GM19468 (cell line): ENCODE results near the gene LDAF1.
"Not testable (repeated sequence)": the region's sequence is repeated elsewhere in the genome, so short reads cannot be mapped to it uniquely, and the experiment has no call there.

Experiments used
- ATAC-seq: cut with Tn5 transposase; IDR thresholded peaks from one replicate; pipeline ENCODE4 v1.9.1; 2021; ENCODE audit warnings: mild to moderate bottlenecking, moderate library complexity, moderate number of reproducible peaks; ENCODE audit not compliant: unreplicated experiment; ENCODE audit errors: extremely low read depth

The LDAF1 gene

GRCh38 chr16:21190599-21190998 lies 32.1 kb downstream of the LDAF1 start:
- ATAC-seq = no peak

DNA sequence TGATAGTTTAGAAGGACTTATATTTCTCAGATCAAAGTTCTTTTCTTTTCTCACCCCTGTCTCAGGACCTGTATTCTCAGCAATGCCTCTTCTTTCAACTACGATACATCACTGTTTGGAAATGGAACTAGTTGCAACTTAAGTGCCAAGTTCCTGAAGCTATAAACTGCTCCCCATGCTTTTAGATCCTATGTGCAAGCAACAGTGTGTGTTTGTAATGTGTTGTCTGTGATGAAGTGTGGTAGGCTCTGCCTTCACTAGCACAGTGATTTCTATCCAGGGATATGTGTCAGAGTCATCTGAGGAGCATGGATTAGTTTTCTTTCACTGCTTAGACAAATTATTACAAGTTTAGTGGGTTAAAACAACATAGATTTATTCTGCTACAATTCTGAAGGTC lies 34.5 kb downstream of the LDAF1 start:
- ATAC-seq = no peak

DNA sequence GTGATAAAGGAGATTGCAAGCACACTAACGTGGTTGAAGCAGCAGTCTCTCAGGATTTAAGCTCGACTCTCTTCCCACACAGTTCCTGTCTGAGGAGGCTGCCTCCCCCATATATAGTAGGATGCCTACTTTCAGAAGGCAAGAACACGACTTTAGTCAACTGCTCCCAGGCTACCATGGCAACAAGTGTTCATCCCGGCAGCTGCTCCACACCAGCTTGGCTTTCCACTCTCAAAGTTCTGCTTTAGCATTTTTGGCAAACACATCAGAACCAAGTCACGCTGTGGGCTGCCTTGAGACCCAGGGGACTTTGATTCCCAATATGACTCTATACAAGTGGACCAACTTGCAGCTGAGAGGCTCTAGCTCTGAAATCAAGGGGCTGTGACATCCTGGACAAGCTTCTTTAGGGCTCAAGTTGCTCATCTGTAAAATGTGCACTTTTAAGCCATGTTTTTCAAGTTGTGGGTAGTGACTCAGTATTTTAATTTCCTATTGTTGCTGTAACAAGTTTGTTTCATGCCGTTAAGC lies 36.4 kb downstream of the LDAF1 start:
- no peak for ATAC-seq

GRCh38 chr16:21195330-21195729 lies 36.9 kb downstream of the LDAF1 start:
- not testable (repeated sequence) for ATAC-seq

GRCh38 chr16:21197112-21197511 lies 38.6 kb downstream of the LDAF1 start:
- no peak for ATAC-seq

DNA sequence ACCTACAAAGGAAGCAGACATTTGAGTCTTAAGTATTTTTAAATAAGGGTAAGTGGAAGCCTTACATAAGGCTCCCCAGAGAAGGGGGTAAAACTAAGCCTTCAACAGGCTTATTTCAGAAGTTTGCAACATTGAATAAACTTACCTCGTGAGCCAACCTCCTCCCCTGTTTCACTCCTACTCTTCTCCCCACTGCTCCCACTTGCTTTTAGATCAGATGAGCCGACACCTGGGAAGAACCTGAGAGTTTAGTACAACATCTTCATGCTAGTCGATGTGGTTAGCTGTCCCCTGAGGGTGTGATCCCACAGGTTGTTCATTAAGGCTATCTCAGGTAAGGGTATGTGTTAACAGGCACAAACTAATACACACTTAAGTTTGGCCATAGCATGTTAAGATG lies 39.1 kb downstream of the LDAF1 start:
- ATAC-seq = no peak

DNA sequence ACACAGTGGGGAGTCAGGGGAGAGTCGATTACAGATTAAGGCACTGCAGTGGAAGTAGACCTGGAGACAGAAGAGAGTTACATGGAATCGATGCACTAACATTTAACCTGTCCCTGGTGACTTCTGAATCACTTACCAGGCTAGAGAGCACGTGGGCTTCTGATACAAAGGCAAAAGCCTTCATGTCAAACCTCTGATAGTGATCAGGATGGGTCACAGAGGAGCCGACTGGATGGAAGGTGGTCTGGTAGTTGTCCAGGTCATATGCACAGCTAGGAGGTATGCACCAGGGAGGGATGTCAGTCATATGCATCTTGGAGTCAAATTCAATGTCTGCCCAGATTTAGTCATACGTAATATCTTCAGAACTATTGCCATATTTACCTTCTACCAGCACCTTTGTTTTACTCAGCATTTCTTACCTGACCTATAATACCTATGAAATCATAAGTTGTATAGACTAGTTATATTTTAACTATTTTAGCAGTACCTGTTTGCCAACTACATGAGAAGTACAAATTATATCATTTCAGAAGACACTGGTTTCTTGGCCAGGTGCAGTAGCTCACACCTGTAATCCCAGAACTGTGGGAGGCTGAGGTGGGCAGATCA lies 41.2 kb downstream of the LDAF1 start:
- no peak for ATAC-seq

DNA sequence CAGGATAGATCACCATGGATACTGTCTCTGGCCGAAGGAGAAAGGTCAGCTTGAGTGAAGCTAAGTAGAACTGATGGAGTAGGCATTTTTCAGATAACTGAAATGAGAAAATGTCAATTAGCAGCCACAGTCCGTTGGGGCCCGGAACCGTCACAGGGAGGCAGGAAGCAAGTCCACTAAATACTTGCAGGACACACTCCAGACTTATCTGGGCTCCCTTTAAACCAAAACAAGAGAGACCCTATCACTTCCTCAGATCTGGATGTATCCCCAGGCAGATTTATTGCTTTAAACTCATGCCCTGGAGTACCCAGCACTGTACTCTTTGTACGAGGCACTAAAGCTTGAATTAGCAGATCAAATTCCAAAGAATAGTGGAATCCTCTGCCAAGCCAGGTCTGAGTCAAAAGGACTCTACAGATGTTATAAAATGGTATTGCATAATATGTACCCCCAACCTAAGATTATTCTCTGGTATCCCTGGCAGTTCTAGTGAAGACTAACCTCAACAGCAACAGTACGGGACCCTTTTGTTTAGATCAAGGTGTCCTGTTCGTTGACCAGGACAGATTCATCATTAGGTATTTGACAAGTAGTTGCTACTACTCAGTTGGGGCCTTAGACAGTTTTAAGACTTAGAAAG lies 44.8 kb downstream of the LDAF1 start:
- no peak for ATAC-seq

GRCh38 chr16:21205303-21205702 lies 46.8 kb downstream of the LDAF1 start:
- no peak for ATAC-seq

DNA sequence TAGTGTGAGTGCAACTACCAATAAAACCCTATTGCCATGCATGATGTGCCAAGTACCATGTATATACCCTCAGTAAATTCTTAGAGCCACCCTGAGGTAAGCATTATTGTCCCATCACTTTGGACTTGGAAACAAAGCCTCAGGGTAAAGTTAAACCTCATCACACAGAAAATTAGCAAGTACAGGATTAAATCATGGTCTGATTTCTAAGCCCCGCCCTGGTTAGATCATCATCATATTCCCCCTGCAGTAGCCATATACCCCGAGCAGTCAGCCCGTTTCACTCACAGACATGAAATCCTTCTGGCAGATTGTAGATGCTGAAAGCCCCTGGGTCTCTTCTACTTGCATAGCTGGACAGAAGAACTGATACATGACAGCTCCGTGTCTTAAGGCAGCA lies 48.1 kb downstream of the LDAF1 start:
- no peak for ATAC-seq

- no peak for ATAC-seq
Observed at GRCh38 chr16:21208446-21209230, 50.2 kb downstream of the LDAF1 start.

- ATAC-seq = no peak
Observed at GRCh38 chr16:21211486-21211885, 53.0 kb downstream of the LDAF1 start, which contains the start of gene ZP2. TSS of gene ZP2 (minus strand) at chr16:21211574. CDS start at chr16:21211547, 27 bp downstream.

GRCh38 chr16:21214086-21214485 lies 55.6 kb downstream of the LDAF1 start:
- no peak for ATAC-seq

GRCh38 chr16:21217121-21217520 lies 58.6 kb downstream of the LDAF1 start:
- no peak for ATAC-seq

DNA sequence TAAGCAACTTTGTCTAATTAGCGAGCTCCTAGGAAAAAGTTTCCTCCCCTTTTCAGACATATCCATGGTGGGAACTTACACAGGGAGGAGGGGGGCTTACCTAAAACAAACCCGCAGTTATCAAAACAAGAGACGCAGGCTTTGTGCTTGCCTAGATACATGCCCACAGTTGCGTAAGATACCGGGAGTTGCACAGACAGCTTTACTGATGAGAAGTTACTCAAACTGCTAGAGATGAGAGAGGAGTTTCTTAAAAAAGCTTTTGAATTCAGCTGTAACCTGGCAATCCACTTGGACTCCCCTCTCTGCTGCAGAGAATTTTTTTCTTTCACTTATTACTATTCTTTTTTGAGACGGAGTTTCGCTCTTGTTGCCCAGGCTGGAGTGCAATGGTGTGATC lies 59.7 kb downstream of the LDAF1 start:
- no peak for ATAC-seq

DNA sequence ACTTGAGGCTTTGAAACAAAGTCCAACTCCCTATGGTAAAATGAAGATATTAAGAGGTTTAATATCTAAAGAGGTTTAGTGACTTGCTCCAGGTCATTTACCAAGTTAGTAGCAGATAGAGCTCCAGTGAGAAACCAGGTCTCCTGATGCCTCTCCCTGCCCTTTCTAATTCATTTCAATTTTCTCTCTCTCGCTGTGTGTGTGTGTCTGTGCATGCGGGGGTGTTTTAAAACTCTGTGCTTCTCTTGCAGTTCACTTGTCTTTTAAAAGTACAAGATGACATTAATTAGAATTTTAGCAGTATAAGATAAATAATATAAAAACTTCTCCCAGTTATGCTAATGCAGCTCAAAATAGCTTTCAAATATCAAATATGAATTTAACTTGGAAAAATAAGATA lies 61.1 kb downstream of the LDAF1 start:
- no peak for ATAC-seq

GRCh38 chr16:21222495-21223337 lies 64.2 kb downstream of the LDAF1 start:
- ATAC-seq = no peak

GRCh38 chr16:21223787-21224186 lies 65.3 kb downstream of the LDAF1 start:
- no peak for ATAC-seq

DNA sequence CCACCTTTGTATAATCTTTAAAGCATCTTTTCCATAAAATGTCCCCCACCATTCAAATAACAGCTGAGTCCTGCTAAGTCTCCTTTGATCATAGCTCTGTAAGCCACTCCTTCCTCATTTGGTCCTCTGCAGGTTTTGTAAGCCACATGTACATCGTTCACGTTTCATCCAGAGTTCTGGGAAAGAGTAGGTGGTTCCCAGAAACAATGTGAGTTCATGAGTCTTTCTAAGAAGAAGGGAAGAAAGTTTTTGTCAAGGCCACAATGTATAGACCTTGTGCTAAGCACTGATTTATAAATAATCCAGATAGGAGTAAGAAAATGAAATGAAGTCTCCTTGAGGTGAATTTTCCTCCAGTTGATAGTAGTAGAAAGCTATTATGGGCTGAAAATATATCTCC lies 66.3 kb downstream of the LDAF1 start:
- no peak for ATAC-seq

- ATAC-seq = no peak
Observed at GRCh38 chr16:21226749-21227148, 68.3 kb downstream of the LDAF1 start.
